22Rv1 (cell line): ENCODE results near the gene PTGDR.

Source experiments
- H3K27ac ChIP-seq: fragments of 450-650 bp; 2 replicates; pipeline ENCODE4 v1.5.1; 2017
- ZFX ChIP-seq: fragments of 450-650 bp; IDR thresholded peaks from 2 replicates; pipeline ENCODE4 v1.6.1; 2017; ENCODE audit warnings: antibody characterized with exemption, borderline replicate concordance
- TF ChIP-seq, protein P1 (sequence below): fragments of 450-650 bp; IDR thresholded peaks from 2 replicates; pipeline ENCODE4 v1.5.1; 2017; ENCODE audit warnings: mild to moderate bottlenecking

Gene PTGDR

DNA sequence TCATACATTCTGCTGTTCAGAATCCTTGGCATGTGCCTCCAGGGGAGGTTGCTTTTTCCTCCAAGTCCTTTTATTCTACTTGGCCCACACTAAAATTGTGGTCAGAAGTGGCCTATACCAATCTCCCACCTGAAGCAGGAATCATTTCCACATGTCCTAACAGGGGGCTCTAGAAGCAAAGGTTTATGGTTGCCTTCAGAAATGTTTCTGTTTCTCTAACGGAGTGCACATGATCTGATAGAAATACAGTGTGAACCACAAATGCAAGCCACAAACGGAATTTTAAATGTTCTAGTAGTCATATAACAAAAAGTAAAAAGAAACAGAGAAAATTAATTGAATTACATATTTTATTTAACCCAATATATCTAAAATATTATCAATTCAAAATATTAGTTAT lies 50.6 kb downstream of the PTGDR start:
- no peak overlapping the region for H3K27ac ChIP-seq

GRCh38 chr14:52318826-52319645 lies 51.5 kb downstream of the PTGDR start:
- H3K27ac ChIP-seq = no peak overlapping the region
- TF ChIP-seq, protein P1, sequence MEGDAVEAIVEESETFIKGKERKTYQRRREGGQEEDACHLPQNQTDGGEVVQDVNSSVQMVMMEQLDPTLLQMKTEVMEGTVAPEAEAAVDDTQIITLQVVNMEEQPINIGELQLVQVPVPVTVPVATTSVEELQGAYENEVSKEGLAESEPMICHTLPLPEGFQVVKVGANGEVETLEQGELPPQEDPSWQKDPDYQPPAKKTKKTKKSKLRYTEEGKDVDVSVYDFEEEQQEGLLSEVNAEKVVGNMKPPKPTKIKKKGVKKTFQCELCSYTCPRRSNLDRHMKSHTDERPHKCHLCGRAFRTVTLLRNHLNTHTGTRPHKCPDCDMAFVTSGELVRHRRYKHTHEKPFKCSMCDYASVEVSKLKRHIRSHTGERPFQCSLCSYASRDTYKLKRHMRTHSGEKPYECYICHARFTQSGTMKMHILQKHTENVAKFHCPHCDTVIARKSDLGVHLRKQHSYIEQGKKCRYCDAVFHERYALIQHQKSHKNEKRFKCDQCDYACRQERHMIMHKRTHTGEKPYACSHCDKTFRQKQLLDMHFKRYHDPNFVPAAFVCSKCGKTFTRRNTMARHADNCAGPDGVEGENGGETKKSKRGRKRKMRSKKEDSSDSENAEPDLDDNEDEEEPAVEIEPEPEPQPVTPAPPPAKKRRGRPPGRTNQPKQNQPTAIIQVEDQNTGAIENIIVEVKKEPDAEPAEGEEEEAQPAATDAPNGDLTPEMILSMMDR = no peak
- no peak for TF ChIP-seq ZFX

More for the DNA sequence above, 50.6 kb downstream of the PTGDR start:
- no peak for TF ChIP-seq ZFX
- TF ChIP-seq, protein P1 = no peak

DNA sequence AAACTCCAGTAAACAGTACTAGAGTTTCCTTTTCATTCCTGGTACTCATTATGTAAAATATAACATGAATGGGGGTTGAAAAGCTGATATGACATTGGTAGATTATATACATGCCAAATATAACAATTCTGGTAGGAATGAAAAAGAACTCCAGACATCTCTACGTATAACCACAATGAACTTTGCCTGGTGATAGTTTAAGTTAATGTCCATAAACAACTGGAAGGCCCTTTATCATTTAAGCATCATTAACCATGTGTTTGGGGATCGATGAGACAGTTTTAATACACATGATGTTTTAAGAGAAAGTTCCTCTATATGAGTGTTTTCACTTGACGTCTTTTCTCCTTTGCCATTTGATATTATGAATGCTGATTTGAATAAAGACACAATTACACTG lies 52.4 kb downstream of the PTGDR start:
- H3K27ac ChIP-seq = no peak overlapping the region
- TF ChIP-seq, protein P1 = no peak
- TF ChIP-seq ZFX = no peak

GRCh38 chr14:52325126-52325525 lies 57.6 kb downstream of the PTGDR start:
- TF ChIP-seq ZFX = no peak
- TF ChIP-seq, protein P1 = no peak
- H3K27ac ChIP-seq = no peak overlapping the region

GRCh38 chr14:52325630-52326029 lies 58.1 kb downstream of the PTGDR start:
- TF ChIP-seq ZFX = no peak
- TF ChIP-seq, protein P1 = no peak

More at GRCh38 chr14:52325630-52326029, 58.1 kb downstream of the PTGDR start:
- H3K27ac ChIP-seq = no peak overlapping the region
